ENCODE data around the gene SPART.

DNA sequence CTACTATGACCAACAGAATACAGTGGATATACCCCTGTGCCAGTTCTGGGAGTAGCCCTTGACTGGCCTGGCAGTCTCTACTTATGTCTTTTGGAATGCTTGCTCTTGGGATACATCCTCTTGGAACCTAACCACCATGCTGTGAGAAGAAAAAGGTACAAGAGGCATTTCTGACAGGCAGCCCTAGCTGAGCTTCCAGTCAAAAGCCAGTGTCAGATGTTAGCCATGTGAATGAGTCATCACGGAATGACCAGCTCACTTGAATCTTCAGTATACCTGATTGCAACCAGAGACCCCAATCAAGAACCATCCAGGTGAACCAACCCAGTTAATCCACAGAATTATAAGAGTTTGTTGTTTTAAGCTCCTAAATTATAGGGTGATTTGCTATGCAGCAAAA is 52.7 kb downstream of the SPART start:
- TF ChIP-seq MAFK (IDR thresholded peaks at IDR 0.05; ENCODE audit: partially characterized antibody) (no peak), MAX (IDR thresholded peaks at IDR 0.05) (no peak), RFX5 (IDR thresholded peaks at IDR 0.05) (no peak), HDAC2 (IDR thresholded peaks at IDR 0.05) (no peak), CBX2 (IDR thresholded peaks at IDR 0.05; ENCODE audit: borderline replicate concordance, low read depth) (no peak), RAD21 (conservative IDR thresholded peaks at IDR 0.05 in 1 of 2, IDR thresholded peaks at IDR 0.05 in 1 of 2) (no peak), NPAS2 (CRISPR knock-in tag; IDR thresholded peaks at IDR 0.05; ENCODE audit: borderline replicate concordance) (no peak), RCOR1 (IDR thresholded peaks at IDR 0.05; ENCODE audit: low read depth, low read length) (no peak)
- TF ChIP-seq, protein P1, sequence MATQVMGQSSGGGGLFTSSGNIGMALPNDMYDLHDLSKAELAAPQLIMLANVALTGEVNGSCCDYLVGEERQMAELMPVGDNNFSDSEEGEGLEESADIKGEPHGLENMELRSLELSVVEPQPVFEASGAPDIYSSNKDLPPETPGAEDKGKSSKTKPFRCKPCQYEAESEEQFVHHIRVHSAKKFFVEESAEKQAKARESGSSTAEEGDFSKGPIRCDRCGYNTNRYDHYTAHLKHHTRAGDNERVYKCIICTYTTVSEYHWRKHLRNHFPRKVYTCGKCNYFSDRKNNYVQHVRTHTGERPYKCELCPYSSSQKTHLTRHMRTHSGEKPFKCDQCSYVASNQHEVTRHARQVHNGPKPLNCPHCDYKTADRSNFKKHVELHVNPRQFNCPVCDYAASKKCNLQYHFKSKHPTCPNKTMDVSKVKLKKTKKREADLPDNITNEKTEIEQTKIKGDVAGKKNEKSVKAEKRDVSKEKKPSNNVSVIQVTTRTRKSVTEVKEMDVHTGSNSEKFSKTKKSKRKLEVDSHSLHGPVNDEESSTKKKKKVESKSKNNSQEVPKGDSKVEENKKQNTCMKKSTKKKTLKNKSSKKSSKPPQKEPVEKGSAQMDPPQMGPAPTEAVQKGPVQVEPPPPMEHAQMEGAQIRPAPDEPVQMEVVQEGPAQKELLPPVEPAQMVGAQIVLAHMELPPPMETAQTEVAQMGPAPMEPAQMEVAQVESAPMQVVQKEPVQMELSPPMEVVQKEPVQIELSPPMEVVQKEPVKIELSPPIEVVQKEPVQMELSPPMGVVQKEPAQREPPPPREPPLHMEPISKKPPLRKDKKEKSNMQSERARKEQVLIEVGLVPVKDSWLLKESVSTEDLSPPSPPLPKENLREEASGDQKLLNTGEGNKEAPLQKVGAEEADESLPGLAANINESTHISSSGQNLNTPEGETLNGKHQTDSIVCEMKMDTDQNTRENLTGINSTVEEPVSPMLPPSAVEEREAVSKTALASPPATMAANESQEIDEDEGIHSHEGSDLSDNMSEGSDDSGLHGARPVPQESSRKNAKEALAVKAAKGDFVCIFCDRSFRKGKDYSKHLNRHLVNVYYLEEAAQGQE (IDR thresholded peaks at IDR 0.05), result no peak
- TF ChIP-seq, protein P2, sequence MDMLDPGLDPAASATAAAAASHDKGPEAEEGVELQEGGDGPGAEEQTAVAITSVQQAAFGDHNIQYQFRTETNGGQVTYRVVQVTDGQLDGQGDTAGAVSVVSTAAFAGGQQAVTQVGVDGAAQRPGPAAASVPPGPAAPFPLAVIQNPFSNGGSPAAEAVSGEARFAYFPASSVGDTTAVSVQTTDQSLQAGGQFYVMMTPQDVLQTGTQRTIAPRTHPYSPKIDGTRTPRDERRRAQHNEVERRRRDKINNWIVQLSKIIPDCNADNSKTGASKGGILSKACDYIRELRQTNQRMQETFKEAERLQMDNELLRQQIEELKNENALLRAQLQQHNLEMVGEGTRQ (IDR thresholded peaks at IDR 0.05), result no peak
